BJ (cell line): ENCODE data around the gene AP4B1. TPM values are rescaled to one million over a fixed set of nuclear protein-coding genes. Genes with fewer than 3 reads are reported as not detected.

ENCODE experiments used
- CTCF ChIA-PET: fragments of 350-600 bp; formaldehyde crosslinking; extraction: SDS; loops from one replicate; lab custom pipeline; 2021; ENCODE audit warnings: antibody characterized with exemption, inconsistent platforms; lab: Yijun Ruan, JAX
- POLR2A ChIA-PET: fragments of 300-600 bp; sonication (Branson Sonifier 250); formaldehyde crosslinking; extraction: SDS; loops from one replicate; lab custom pipeline; 2021; ENCODE audit warnings: antibody characterized with exemption; lab: Charles Lee
- DNase-seq: peaks from one replicate; pipeline ENCODE4 v3.0.0-alpha.2; 2011; ENCODE audit warnings: low read depth
- H3K27me3 ChIP-seq: 2 replicates; pipeline ENCODE4 v1.6.0; 2011; ENCODE audit warnings: low read length; ENCODE audit not compliant: control insufficient read depth, insufficient read depth
- H3K36me3 ChIP-seq: 2 replicates; pipeline ENCODE4 v1.5.1; 2011; ENCODE audit warnings: low read length; ENCODE audit not compliant: control insufficient read depth, insufficient read depth
- H3K4me3 ChIP-seq: 2 replicates; pipeline ENCODE4 v1.5.1; 2011; ENCODE audit warnings: low read depth, mild to moderate bottlenecking, control low read depth, low read length
- polyA plus RNA-seq: library from polyadenylated mRNA; depleted of rRNA; stranded (reverse); fragments of >200 nt; gene quantifications from 2 replicates; pipeline ENCODE4 v1.2.3, GENCODE V29; 2011
- TF ChIP-seq, protein P1 (sequence below): IDR thresholded peaks from 2 replicates; pipeline ENCODE4 v1.5.1; 2011; ENCODE audit warnings: low read depth, mild to moderate bottlenecking, control low read depth, inconsistent platforms, low read length, moderate library complexity; ENCODE audit not compliant: insufficient read depth

Gene AP4B1
- polyA plus RNA-seq, 1 experiment, result 9.5 TPM

DNA sequence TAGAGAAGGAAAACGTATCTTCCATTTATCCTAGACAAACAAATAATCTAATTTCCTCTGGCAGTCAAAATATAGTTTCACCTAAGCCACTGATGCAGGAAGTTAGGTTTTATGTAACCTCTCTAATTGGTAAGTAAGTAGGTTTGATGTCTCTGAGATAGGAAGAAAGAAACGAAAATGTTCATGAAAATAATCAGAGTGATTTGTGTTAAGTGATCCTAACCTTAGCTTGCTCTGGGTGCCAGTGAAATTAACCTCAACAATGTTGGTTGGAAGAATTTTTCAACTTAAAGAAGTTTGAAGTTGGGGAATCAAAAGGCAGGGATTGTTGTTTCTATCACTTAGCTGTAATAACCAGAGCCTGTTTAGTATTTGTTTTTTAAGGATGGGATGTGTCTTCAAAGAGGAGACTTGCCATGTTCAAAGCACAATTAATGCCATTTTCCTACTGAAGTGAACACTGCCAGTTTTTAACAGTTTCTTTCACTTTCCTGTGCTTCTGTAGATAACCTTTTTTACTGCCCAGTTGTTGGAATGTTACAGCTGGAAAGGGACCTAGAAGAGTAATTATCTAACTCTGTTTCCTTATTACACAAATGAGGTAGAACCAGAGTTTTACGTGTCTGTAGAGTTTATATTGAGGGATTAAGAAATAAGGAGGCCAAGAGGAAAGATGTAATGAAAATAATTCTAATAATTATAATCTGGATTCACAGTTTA lies 42.9 kb upstream of the AP4B1 start:
- ChIA-PET POLR2A (no interaction called here), CTCF (interaction anchor here (0.7 to 1.0 kb wide), 2 partner anchors 31 to 44 kb away, joined by 3 read pairs; no protein-coding TSS in a partner anchor)
- TF ChIP-seq, protein P1, sequence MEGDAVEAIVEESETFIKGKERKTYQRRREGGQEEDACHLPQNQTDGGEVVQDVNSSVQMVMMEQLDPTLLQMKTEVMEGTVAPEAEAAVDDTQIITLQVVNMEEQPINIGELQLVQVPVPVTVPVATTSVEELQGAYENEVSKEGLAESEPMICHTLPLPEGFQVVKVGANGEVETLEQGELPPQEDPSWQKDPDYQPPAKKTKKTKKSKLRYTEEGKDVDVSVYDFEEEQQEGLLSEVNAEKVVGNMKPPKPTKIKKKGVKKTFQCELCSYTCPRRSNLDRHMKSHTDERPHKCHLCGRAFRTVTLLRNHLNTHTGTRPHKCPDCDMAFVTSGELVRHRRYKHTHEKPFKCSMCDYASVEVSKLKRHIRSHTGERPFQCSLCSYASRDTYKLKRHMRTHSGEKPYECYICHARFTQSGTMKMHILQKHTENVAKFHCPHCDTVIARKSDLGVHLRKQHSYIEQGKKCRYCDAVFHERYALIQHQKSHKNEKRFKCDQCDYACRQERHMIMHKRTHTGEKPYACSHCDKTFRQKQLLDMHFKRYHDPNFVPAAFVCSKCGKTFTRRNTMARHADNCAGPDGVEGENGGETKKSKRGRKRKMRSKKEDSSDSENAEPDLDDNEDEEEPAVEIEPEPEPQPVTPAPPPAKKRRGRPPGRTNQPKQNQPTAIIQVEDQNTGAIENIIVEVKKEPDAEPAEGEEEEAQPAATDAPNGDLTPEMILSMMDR, result no peak
- H3K4me3 ChIP-seq, result no peak overlapping the region
- DNase-seq, result no peak
- 0 out of 2 replicates have a peak, but pooled peaks cover 3% of the 10 kb centered on the region for H3K36me3 ChIP-seq
- no peaks in the 10 kb centered on the region for H3K27me3 ChIP-seq

DNA sequence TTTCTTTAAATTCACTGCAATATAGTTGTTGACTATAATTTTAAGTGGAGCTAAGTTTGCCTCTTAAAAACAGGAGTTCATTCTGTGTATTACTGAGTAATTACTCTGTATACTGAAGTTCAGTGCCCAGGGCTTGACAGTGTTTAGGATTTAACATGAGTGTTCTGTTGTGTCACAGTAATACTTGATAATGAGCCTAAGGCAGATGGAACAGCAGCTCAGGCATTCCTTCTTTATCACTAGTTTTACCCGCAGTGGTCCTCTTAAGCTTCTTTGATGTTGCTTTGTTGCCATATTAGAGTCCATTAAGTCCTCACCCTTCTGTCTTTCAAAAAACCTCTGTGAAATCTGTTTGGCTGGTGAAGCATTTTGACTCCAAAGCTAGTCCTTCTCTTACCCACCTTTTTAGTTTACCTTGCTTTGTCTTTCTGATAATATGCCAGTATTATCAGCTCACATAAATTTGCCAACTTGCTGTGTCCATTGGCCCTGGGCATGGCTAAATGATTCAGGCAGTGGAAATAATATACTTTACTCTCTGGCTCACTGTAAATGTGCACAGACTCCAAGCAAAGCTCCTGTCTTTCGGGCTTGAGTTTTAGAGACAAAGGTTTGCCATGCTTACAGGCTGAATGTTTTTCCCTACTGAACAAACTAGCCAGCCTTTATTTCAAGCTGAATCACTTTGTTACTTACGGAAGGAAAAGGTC lies 42.2 kb upstream of the AP4B1 start:
- ChIA-PET CTCF (interaction anchor here (0.7 to 1.0 kb wide), 4 partner anchors 9 to 43 kb away, joined by 3 read pairs; no protein-coding TSS in a partner anchor), POLR2A (no interaction called here)
- Histone ChIP-seq H3K4me3 (no peak overlapping the region), H3K27me3 (no peaks in the 10 kb centered on the region), H3K36me3 (0 out of 2 replicates have a peak, but pooled peaks cover 3% of the 10 kb centered on the region)
- no peak for DNase-seq
- TF ChIP-seq, protein P1, result no peak

DNA sequence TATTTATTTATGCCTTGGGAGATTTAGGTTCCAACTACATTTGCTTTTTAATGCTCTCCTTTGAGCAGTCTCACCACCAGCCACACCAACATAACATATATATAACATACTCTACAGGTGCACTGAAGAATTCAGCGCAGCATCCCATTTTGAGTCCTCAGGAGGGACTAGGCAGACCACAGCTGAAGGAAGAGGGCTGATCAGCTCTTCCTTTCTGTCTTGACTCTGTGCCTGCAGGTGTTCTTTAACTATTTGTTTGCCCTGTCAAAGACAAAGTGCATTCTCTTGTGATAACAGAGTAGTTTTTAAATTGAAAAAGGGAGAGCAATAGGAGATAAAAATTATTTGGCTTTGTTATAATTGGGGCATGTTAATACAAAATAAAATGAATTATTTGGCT lies 41.5 kb upstream of the AP4B1 start:
- DNase-seq, result no peak
- ChIA-PET POLR2A (no interaction called here), CTCF (interaction anchor here (0.7 to 1.0 kb wide), 3 partner anchors 9 to 31 kb away, joined by 3 to 4 read pairs (median 3); no protein-coding TSS in a partner anchor)
- Histone ChIP-seq H3K27me3 (no peaks in the 10 kb centered on the region), H3K4me3 (no peak overlapping the region), H3K36me3 (peaks cover 4% of the 10 kb centered on the region; the same call in 1 of the 2 replicates)
- TF ChIP-seq, protein P1, result no peak

DNA sequence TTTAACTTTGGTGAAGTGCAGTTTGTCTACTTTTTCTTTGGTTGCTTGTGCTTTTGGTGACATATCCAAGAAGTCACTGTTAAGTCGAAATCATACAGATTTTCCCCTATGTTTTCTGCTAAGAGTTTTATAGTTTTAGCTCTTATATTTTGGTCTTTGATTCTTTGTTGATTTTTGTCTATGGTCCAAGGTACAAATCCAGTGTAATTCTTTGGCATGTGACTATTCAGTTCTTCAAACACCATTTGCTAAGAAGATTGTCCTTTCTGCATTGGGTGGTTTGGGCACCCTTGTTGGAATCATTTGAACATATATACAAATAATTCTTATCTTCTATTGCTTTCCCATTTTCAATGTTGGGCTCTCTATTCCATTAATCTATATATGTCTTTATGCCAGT lies 40.7 kb upstream of the AP4B1 start:
- POLR2A ChIA-PET, result no interaction called here

More for the DNA sequence above, 40.7 kb upstream of the AP4B1 start:
- Histone ChIP-seq H3K36me3 (peaks cover 4% of the 10 kb centered on the region), H3K4me3 (no peak overlapping the region), H3K27me3 (no peaks in the 10 kb centered on the region)
- TF ChIP-seq, protein P1, result no peak
- DNase-seq, result no peak
- CTCF ChIA-PET, result interaction anchor here (0.7 kb wide), 2 partner anchors 8 to 10 kb away, joined by 3 to 4 read pairs; no protein-coding TSS in a partner anchor
